ENCODE results near the gene DNM3. TPM values are rescaled to one million over a fixed set of nuclear protein-coding genes. Genes with fewer than 3 reads are reported as not detected.
"Not testable (repeated sequence)": the region's sequence is repeated elsewhere in the genome, so short reads cannot be mapped to it uniquely, and the experiment has no call there.

Gene DNM3
- total RNA-seq, 1 experiment from 2014 or later = 3.1 TPM

- DNase-seq (ENCODE audit: low read depth) = peak; percentile 19
Observed at GRCh38 chr1:172357753-172358385, 516.6 kb downstream of the DNM3 start.

GRCh38 chr1:172359491-172359999 is 518.2 kb downstream of the DNM3 start:
- peak; percentile 90 for DNase-seq (ENCODE audit: low read depth)

GRCh38 chr1:172360511-172360910 is 519.2 kb downstream of the DNM3 start:
- DNase-seq (ENCODE audit: low read depth) = peak; percentile 31

GRCh38 chr1:172360985-172361384 is 519.7 kb downstream of the DNM3 start:
- no peak for DNase-seq (ENCODE audit: low read depth)

- no peak for DNase-seq (ENCODE audit: low read depth)
Observed at GRCh38 chr1:172363852-172364251, 522.6 kb downstream of the DNM3 start.

- not testable (repeated sequence) for DNase-seq (ENCODE audit: low read depth)
Observed at GRCh38 chr1:172371646-172372045, 530.3 kb downstream of the DNM3 start.

GRCh38 chr1:172373864-172374263 is 532.6 kb downstream of the DNM3 start:
- DNase-seq (ENCODE audit: low read depth) = peak; percentile 32

GRCh38 chr1:172375211-172375631 is 533.9 kb downstream of the DNM3 start:
- no peak for DNase-seq (ENCODE audit: low read depth)

GRCh38 chr1:172376431-172376830 is 535.1 kb downstream of the DNM3 start:
- no peak for DNase-seq (ENCODE audit: low read depth)

- no peak for DNase-seq (ENCODE audit: low read depth)
Observed at GRCh38 chr1:172377565-172377964, 536.3 kb downstream of the DNM3 start.

GRCh38 chr1:172378109-172378760 is 536.9 kb downstream of the DNM3 start:
- no peak for DNase-seq (ENCODE audit: low read depth)

GRCh38 chr1:172380441-172381244 is 539.3 kb downstream of the DNM3 start:
- no peak for DNase-seq (ENCODE audit: low read depth)

GRCh38 chr1:172381946-172382345 is 540.6 kb downstream of the DNM3 start:
- DNase-seq (ENCODE audit: low read depth) = no peak

- DNase-seq (ENCODE audit: low read depth) = no peak
Observed at GRCh38 chr1:172382406-172382805, 541.1 kb downstream of the DNM3 start.

- no peak for DNase-seq (ENCODE audit: low read depth)
Observed at GRCh38 chr1:172382990-172383389, 541.7 kb downstream of the DNM3 start.

- peak; percentile 61 for DNase-seq (ENCODE audit: low read depth)
Observed at GRCh38 chr1:172383536-172383935, 542.2 kb downstream of the DNM3 start.

- DNase-seq (ENCODE audit: low read depth) = no peak
Observed at GRCh38 chr1:172384656-172385055, 543.4 kb downstream of the DNM3 start.

- DNase-seq (ENCODE audit: low read depth) = no peak
Observed at GRCh38 chr1:172386046-172386445, 544.7 kb downstream of the DNM3 start.

- DNase-seq (ENCODE audit: low read depth) = no peak
Observed at GRCh38 chr1:172388490-172388889, 547.2 kb downstream of the DNM3 start.

- DNase-seq (ENCODE audit: low read depth) = no peak
Observed at GRCh38 chr1:172390301-172390682, 549.0 kb downstream of the DNM3 start.

- no peak for DNase-seq (ENCODE audit: low read depth)
Observed at GRCh38 chr1:172390683-172391551, 549.6 kb downstream of the DNM3 start.

GRCh38 chr1:172391976-172392375 is 550.7 kb downstream of the DNM3 start:
- no peak for DNase-seq (ENCODE audit: low read depth)

Data from M059J (cell line).